Esophagus squamous epithelium (tissue), 4 donors: Measurements from ENCODE around the gene C2orf76.

Experiments
- POLR2A ChIP-seq, 4 donors: fragments of 450-650 bp; IDR thresholded peaks; one replicate each; pipeline ENCODE4 v1.6.1; 2017; ENCODE audit warnings: antibody characterized with exemption in 4 of 4, mild to moderate bottlenecking in 4 of 4, moderate library complexity in 3 of 4
- TF ChIP-seq, protein P1 (sequence below), 6 experiments: fragments of 450-650 bp in 4 of 6; fragments of 200-600 bp in 2 of 6; sonication (generic) in 2 of 6; IDR thresholded peaks; one replicate each; pipeline ENCODE4 v1.5.1; 2016 to 2019; ENCODE audit warnings: antibody characterized with exemption in 6 of 6, mild to moderate bottlenecking in 4 of 6, moderate library complexity in 4 of 6

- TF ChIP-seq, protein P1, sequence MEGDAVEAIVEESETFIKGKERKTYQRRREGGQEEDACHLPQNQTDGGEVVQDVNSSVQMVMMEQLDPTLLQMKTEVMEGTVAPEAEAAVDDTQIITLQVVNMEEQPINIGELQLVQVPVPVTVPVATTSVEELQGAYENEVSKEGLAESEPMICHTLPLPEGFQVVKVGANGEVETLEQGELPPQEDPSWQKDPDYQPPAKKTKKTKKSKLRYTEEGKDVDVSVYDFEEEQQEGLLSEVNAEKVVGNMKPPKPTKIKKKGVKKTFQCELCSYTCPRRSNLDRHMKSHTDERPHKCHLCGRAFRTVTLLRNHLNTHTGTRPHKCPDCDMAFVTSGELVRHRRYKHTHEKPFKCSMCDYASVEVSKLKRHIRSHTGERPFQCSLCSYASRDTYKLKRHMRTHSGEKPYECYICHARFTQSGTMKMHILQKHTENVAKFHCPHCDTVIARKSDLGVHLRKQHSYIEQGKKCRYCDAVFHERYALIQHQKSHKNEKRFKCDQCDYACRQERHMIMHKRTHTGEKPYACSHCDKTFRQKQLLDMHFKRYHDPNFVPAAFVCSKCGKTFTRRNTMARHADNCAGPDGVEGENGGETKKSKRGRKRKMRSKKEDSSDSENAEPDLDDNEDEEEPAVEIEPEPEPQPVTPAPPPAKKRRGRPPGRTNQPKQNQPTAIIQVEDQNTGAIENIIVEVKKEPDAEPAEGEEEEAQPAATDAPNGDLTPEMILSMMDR (IDR thresholded peaks at IDR 0.05): no peak
- TF ChIP-seq POLR2A (IDR thresholded peaks at IDR 0.05): no peak
Observed at GRCh38 chr2:119349289-119349688, 17.3 kb downstream of the C2orf76 start.
